GM18951 (cell line): ENCODE measurements around the gene SORD.
"Not testable (repeated sequence)": the region's sequence is repeated elsewhere in the genome, so short reads cannot be mapped to it uniquely, and the experiment has no call there.

Experiments used
- POLR2A ChIP-seq: IDR thresholded peaks from 4 replicates; pipeline ENCODE4 v1.6.1; 2011; ENCODE audit warnings: mild to moderate bottlenecking; ENCODE audit not compliant: insufficient read length, insufficient read depth; ENCODE audit errors: extremely low read depth
- in situ Hi-C: fragments of 300-500 bp; cut with MboI; formaldehyde crosslinking; loops from one replicate; pipeline ENCODE4 v1.12.0; 2022; ENCODE audit warnings: low sequenced_read_pairs, mixed read lengths, inconsistent platforms; ENCODE audit not compliant: unreplicated experiment

SORD gene

GRCh38 chr15:45099549-45100165 lies 76.7 kb downstream of the SORD start:
- in situ Hi-C loops, result no loop called here

GRCh38 chr15:45100884-45101625 lies 78.1 kb downstream of the SORD start:
- in situ Hi-C loops, result no loop called here
- no peak for TF ChIP-seq POLR2A

More at GRCh38 chr15:45099549-45100165, 76.7 kb downstream of the SORD start:
- no peak for TF ChIP-seq POLR2A

- in situ Hi-C loops, result no loop called here
Measured at GRCh38 chr15:45101749-45102148, 78.8 kb downstream of the SORD start.

GRCh38 chr15:45102226-45102625 lies 79.2 kb downstream of the SORD start:
- in situ Hi-C loops, result no loop called here
- TF ChIP-seq POLR2A, result no peak

More at GRCh38 chr15:45101749-45102148, 78.8 kb downstream of the SORD start:
- TF ChIP-seq POLR2A, result no peak

- in situ Hi-C loops, result not testable (repeated sequence)
Measured at GRCh38 chr15:45104170-45104569, 81.2 kb downstream of the SORD start.

GRCh38 chr15:45105586-45105985 lies 82.6 kb downstream of the SORD start:
- in situ Hi-C loops, result no loop called here
- no peak for TF ChIP-seq POLR2A

- TF ChIP-seq POLR2A, result no peak
- in situ Hi-C loops, result no loop called here
Measured at GRCh38 chr15:45106002-45106790, 83.2 kb downstream of the SORD start.

- no peak for TF ChIP-seq POLR2A
- in situ Hi-C loops, result no loop called here
Measured at GRCh38 chr15:45107941-45108630, 85.1 kb downstream of the SORD start.

- TF ChIP-seq POLR2A, result no peak
- in situ Hi-C loops, result no loop called here
Measured at GRCh38 chr15:45110256-45110820, 87.3 kb downstream of the SORD start.

GRCh38 chr15:45111390-45112142 lies 88.6 kb downstream of the SORD start:
- TF ChIP-seq POLR2A, result no peak
- in situ Hi-C loops, result no loop called here

- in situ Hi-C loops, result no loop called here
- no peak for TF ChIP-seq POLR2A
Measured at GRCh38 chr15:45112143-45112590, 89.2 kb downstream of the SORD start.

GRCh38 chr15:45112591-45113379 lies 89.8 kb downstream of the SORD start:
- in situ Hi-C loops, result no loop called here
- TF ChIP-seq POLR2A, result no peak
